HG03025 (cell line): ENCODE measurements around the gene MAD2L1.

Source experiments
- ATAC-seq: cut with Tn5 transposase; IDR thresholded peaks from one replicate; pipeline ENCODE4 v1.9.1; 2021; ENCODE audit warnings: mild to moderate bottlenecking, moderate library complexity; ENCODE audit not compliant: unreplicated experiment, low FRiP score

The MAD2L1 gene

GRCh38 chr4:120007896-120008436, 58.7 kb downstream of the MAD2L1 start:
- no peak for ATAC-seq

DNA sequence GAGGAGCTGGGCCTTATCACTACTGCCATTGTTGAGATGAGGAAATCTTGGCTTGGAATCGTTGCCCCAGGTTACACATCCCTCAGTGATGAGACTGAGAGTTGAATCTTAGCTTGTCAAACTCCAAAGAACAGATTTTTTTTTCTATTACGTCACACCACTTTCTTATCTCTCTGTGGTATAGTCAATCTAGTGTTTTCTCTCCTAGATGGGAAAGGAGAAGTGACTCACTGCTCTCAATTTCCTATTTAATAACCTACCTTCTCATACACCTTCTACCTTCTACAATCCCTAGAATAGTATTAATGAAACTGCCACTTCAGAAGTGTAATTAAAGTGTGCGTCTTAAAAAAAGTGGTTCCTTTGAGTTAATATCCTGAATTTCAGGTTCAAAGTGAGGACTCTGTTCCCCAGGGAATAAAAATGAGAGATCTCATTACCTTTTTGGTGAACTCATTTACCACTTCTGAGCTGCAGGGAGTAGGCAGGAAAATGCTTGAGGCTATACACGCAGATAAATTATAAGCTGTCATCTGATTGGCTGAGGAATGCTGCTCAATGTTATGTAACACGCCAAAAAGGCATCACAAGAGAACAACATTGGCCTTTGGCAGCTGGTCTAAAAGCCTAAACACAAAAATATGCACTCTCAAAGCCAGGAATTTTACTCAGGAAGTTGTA, 59.3 kb downstream of the MAD2L1 start:
- no peak for ATAC-seq
